22Rv1 (cell line): ENCODE results near the gene CRYZ.

Experiments used
- ZFX ChIP-seq: fragments of 450-650 bp; IDR thresholded peaks from 2 replicates; pipeline ENCODE4 v1.6.1; 2017; ENCODE audit warnings: antibody characterized with exemption, borderline replicate concordance
- TF ChIP-seq, protein P1 (sequence below): fragments of 450-650 bp; IDR thresholded peaks from 2 replicates; pipeline ENCODE4 v1.5.1; 2017; ENCODE audit warnings: mild to moderate bottlenecking

DNA sequence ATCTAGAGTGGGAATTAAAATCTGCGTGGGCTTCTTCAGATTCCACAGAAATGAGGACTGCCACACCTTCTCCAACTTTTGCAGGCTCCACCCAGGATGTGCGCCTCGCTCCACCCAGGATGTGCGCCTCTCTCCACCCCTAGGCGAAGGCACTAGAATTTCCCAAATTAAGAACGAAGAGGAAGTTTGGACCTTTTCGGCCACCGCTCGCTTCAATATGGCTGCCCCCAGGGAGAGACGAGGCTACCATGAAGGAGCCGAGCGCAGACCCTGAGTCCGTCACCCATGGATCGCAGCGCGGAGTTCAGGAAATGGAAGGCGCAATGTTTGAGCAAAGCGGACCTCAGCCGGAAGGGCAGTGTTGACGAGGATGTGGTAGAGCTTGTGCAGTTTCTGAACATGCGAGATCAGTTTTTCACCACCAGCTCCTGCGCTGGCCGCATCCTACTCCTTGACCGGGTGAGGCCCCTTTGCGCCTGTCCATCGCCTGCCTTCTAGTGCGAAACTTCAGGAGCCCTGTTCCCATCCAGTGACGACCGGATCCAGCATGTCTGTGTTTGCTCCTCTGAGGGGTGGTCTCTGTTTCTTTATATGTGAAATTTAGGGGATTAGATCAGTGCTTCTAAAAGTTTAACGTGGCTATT lies at the start of gene CRYZ, which contains the start of gene TYW3:
- TF ChIP-seq, protein P1, sequence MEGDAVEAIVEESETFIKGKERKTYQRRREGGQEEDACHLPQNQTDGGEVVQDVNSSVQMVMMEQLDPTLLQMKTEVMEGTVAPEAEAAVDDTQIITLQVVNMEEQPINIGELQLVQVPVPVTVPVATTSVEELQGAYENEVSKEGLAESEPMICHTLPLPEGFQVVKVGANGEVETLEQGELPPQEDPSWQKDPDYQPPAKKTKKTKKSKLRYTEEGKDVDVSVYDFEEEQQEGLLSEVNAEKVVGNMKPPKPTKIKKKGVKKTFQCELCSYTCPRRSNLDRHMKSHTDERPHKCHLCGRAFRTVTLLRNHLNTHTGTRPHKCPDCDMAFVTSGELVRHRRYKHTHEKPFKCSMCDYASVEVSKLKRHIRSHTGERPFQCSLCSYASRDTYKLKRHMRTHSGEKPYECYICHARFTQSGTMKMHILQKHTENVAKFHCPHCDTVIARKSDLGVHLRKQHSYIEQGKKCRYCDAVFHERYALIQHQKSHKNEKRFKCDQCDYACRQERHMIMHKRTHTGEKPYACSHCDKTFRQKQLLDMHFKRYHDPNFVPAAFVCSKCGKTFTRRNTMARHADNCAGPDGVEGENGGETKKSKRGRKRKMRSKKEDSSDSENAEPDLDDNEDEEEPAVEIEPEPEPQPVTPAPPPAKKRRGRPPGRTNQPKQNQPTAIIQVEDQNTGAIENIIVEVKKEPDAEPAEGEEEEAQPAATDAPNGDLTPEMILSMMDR = no peak
- TF ChIP-seq ZFX = no peak
